Activated naive CD4-positive, alpha-beta T cell treated with anti-CD3 and anti-CD28 coated beads, Interleukin-2, amount 10 ng/mL, durations not matched to agents 5 hours and 36 hours (primary cell): ENCODE measurements around the gene MRPL21. TPM values are rescaled to one million over a fixed set of nuclear protein-coding genes. Genes with fewer than 3 reads are reported as not detected.

Experiments
- total RNA-seq, 2 experiments: library from RNA; stranded (reverse); gene quantifications; one replicate each; pipeline ENCODE4 v1.2.3, GENCODE V29; 2021

Gene MRPL21
- total RNA-seq = 10 to 100 TPM; 52.7 to 54.9 TPM

DNA sequence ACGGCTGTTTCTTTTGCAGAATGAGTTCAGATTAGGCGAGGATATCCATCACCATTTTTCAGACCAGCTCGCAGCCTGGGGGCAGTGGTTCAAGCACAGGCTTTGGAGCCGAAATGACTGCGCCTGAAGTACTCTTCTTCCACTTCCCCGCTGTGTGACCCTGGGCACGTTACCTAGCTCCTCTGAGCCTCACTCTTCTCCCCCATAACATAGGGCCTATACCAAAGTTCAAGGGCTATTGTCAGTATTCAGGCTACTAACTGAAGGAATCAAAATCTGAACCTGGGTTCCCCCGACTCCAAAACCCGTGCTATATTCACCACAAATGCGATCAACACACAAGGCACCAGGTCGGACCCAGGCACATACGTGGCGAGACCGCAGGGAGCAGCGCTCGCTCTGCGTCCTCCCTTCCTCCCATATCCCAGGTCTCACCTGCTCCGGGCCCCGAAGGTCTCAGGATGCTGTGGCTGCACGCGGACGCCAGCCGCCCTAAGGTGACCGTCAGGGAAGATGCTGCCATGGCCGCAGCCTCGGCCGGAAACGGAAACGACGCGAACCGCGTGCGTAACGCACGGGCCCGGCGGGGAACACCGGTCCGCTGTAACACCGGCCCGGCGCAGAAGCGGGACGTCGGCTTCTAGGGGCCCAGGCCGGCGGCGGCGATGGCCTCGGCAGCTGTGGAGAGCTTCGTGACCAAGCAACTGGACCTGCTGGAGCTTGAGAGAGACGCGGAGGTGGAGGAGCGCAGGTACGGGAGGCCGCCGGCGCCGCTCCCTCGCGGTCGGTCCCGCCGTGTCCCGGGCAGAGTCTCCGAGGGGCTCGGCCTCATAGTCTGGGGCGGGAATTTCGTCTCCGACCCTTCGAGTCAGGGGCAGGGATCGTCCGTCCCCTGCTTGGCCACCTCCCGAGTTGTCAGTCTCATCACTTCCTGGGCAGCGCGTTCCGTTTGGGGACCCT, at the start of gene MRPL21, which contains the start of gene IGHMBP2:
Gene MRPL21 (minus strand): TSS at position 545 of the 960 bp plus-strand sequence. CDS start 22 bp downstream, at position 523.
Gene IGHMBP2 (plus strand): TSS at position 604 of the 960 bp plus-strand sequence. CDS start 62 bp downstream, at position 666.

DNA sequence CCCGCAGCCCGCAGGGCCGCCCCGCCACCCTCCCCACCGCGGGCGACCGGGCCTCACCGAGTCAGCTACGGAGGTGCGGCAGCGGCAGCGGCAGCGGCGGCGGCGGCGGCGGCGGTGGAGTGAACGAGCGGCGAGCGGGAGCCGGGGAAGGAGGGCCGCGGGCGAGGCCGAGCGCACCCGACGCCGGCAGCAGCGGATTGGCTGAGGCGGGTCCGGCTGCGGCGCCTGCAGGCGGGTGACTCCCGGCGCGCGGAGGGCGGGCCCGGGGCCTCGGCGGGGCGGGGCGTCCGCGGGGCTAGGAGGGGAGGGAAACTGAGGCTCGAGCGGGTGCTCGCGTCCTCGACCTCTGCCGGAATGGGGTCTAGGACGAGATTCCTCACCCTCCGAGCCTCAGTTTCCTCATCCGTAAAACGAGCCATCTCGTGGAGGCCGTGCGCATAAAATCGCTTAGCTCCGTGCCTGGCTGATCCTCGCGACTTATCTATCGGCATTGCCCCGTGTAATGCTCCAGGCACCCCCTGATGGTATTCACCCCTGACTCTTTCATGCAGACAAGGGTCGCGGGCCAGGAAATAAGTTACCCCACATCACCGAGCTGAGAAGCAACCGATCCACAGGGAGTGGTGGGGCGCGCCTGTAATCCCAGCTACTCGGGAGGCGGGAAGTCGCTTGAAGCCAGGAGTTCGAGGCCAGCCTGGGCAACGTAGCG, 61.8 kb downstream of the MRPL21 start, which contains the start of gene CPT1A:
Gene CPT1A (minus strand): TSS at position 199 of the 709 bp plus-strand sequence. CDS start 26,442 bp downstream, outside the sequence.

Other genes starting within 250 kb of the MRPL21 start
- gene GAL, start 219.3 kb downstream of the MRPL21 start, total RNA-seq = not detected
- gene TESMIN, start 152.3 kb downstream of the MRPL21 start, total RNA-seq = 1 to 10 TPM; 9.0 to 9.7 TPM
- gene CPT1A, start 61.9 kb downstream of the MRPL21 start, total RNA-seq = 10 to 100 TPM; 46.1 to 46.8 TPM
- gene IGHMBP2, start 59 bp upstream of the MRPL21 start, total RNA-seq = 10 to 100 TPM; 24.3 to 25.7 TPM
- gene MRGPRD, start 77.2 kb upstream of the MRPL21 start, total RNA-seq = not detected
- not detected for gene MRGPRF, start 109.4 kb upstream of the MRPL21 start, total RNA-seq
- 10 to 100 TPM; 23.7 to 24.5 TPM for gene TPCN2, start 145.1 kb upstream of the MRPL21 start, total RNA-seq